Fibroblast of lung (primary cell): ENCODE results near the gene TTC9C.

ENCODE experiments used
- CTCF ChIP-seq, 2 donors: IDR thresholded peaks in 1 of 2; conservative IDR thresholded peaks in 1 of 2; 1 replicate in 1 of 2; 2 replicates in 1 of 2; pipeline ENCODE4 v1.5.1; 2011 to 2012; ENCODE audit warnings: low read length in 2 of 2, control low read depth in 1 of 2, inconsistent platforms in 1 of 2, low read depth in 1 of 2, mild to moderate bottlenecking in 1 of 2
- EZH2 ChIP-seq: IDR thresholded peaks from 2 replicates; pipeline ENCODE4 v1.5.1; 2012; ENCODE audit warnings: low read length, control low read depth, mild to moderate bottlenecking; ENCODE audit errors: missing control alignments

- TF ChIP-seq EZH2 = no peak
- TF ChIP-seq CTCF (conservative IDR thresholded peaks at IDR 0.05 in 1 of 2, IDR thresholded peaks at IDR 0.05 in 1 of 2; ENCODE audit: low read depth in 1 of 2, low read length in 2 of 2) = no peak
Measured at GRCh38 chr11:62724171-62724570, 4.1 kb upstream of the TTC9C start.
